NT2/D1 (cell line): ENCODE measurements around the gene TIPIN.
A peak's percentile ranks its signal among the peaks of the same experiment; 100 is the strongest.
"Not testable (repeated sequence)": the region's sequence is repeated elsewhere in the genome, so short reads cannot be mapped to it uniquely, and the experiment has no call there.

Source experiments
- DNase-seq: peaks from one replicate; pipeline ENCODE4 v3.0.0-alpha.2; 2011; ENCODE audit warnings: low read depth, low spot score
- H3K27me3 ChIP-seq: 2 replicates; pipeline ENCODE4 v1.6.0; 2011; ENCODE audit warnings: mild to moderate bottlenecking; ENCODE audit not compliant: insufficient read length, insufficient read depth
- H3K36me3 ChIP-seq: 2 replicates; pipeline ENCODE4 v1.6.1; 2011; ENCODE audit warnings: mild to moderate bottlenecking, low read length, mixed read lengths; ENCODE audit not compliant: insufficient read depth, insufficient read length
- H3K4me1 ChIP-seq: 2 replicates; pipeline ENCODE4 v1.5.1; 2011; ENCODE audit not compliant: insufficient read depth, insufficient read length
- H3K4me3 ChIP-seq: 2 replicates; pipeline ENCODE4 v1.5.1; 2011; ENCODE audit warnings: low read depth; ENCODE audit not compliant: insufficient read length
- H3K9ac ChIP-seq: 2 replicates; pipeline ENCODE4 v1.6.0; 2011; ENCODE audit warnings: low read depth; ENCODE audit not compliant: insufficient read length
- H3K9me3 ChIP-seq: 2 replicates; pipeline ENCODE4 v1.5.1; 2011; ENCODE audit warnings: mild to moderate bottlenecking, low read length; ENCODE audit not compliant: insufficient read depth
- SUZ12 ChIP-seq: IDR thresholded peaks from 2 replicates; pipeline ENCODE4 v1.6.1; 2011; ENCODE audit not compliant: insufficient read length, insufficient read depth; ENCODE audit errors: extremely low read depth
- YY1 ChIP-seq: IDR thresholded peaks from 2 replicates; pipeline ENCODE4 v1.6.1; 2011; ENCODE audit not compliant: insufficient read length, insufficient read depth
- ZNF274 ChIP-seq: IDR thresholded peaks from 2 replicates; pipeline ENCODE4 v1.6.1; 2011; ENCODE audit warnings: mild to moderate bottlenecking, low read depth, low read length

Gene TIPIN

DNA sequence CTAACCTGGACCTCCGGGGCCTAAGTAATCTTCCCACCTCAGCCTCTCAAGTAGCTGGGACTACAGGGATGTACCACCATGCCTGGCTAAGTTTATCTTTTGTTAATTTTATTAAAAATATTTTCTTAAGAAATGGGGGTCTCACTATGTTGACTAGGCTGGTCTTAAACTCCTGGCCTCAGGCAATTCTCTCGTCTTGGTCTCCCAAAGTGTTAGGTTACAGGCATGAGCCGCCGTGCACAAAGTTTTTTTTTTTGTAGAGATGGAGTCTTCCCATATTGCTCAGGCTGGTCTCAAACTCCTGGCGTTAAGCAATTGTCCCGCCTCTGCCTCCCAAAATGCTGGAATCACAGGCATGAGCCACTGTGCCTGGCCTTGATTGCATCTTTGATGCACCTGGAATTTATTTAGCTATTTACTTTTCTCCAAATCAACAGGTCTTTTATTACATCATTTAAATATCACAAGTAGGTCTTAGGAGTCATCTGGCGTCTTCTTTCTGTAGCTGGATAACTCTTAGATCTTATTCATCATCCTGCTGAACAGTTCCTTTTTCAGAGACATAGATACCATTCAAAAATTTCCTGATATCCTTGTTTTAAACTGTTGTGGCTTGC lies 22.4 kb upstream of the TIPIN start:
- DNase-seq: no peak
- no peak overlapping the region for H3K9ac ChIP-seq
- no peaks in the 10 kb centered on the region for H3K36me3 ChIP-seq
- H3K4me3 ChIP-seq: no peak overlapping the region
- peaks cover 5% of the 10 kb centered on the region for H3K9me3 ChIP-seq
- TF ChIP-seq YY1 (no peak), SUZ12 (no peak), ZNF274 (no peak)
- H3K27me3 ChIP-seq: no peaks in the 10 kb centered on the region
- no peaks in the 10 kb centered on the region for H3K4me1 ChIP-seq

DNA sequence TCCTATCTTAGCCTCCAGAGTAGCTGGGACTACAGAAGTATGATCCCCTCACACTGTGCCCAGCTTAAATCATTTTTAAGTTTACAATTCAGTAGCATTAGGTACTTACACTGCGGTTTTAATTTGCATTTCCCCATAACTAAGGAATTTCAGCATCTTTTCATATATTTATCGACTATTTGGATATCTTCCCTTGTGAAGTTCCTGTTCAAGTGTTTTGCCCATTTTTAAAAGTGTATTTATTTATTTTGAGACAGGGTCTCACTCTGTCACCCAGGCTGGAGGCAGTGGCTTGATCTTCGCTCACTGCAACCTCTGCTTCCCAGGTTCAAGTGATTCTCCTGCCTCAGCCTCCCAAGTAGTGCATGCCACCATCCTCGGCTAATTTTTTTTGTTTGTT lies 17.7 kb upstream of the TIPIN start:
- Histone ChIP-seq H3K36me3 (no peaks in the 10 kb centered on the region), H3K9me3 (peaks cover 11% of the 10 kb centered on the region), H3K4me3 (no peak overlapping the region), H3K4me1 (no peaks in the 10 kb centered on the region), H3K9ac (no peak overlapping the region), H3K27me3 (no peaks in the 10 kb centered on the region)
- DNase-seq: no peak
- TF ChIP-seq YY1: no peak

DNA sequence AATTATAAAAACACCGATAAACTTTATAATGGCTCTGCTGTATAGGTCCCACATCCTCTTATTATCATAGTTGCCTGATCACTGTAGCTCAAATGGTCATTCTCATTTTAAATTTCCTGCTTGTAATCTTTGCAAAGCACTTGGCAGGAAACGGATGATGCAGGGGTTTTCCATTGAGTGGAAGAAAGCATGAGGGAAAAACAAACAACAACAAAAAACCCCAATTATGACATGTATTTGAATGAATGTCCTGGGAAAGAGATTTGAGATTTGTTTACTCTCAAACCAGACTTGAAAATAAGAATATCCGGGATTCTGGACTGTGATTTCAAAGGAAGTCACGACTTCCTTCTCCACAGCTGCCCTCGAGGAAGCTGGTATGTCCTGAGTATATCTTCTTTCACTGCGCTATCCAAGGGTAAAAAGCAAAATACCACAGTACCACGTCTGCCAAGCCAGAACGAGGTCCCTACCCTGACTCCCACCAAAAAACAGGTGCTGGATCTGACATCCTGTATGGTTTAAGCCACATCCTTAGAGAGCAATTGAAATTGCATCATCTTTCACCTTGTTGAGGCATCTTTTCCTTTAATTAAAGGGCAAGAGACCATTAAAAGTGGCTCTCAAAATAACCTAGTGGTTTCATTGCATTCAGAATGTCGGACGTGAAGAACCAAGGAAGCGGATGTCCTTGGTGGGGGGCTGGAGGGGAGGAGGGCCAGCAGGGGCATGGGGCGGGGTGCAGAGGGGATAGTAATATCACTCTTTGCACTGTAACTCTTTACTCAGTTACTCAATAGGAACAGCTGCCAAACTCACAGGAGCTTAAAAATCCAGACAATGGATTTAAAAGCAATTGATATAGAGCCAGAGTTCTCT lies 13.5 kb upstream of the TIPIN start:
- Histone ChIP-seq H3K9ac (no peak overlapping the region), H3K4me1 (no peaks in the 10 kb centered on the region), H3K27me3 (no peaks in the 10 kb centered on the region), H3K4me3 (no peak overlapping the region), H3K36me3 (no peaks in the 10 kb centered on the region), H3K9me3 (peaks cover 11% of the 10 kb centered on the region)
- no peak for DNase-seq
- no peak for TF ChIP-seq YY1
- TF ChIP-seq SUZ12: no peak
- TF ChIP-seq ZNF274: no peak

DNA sequence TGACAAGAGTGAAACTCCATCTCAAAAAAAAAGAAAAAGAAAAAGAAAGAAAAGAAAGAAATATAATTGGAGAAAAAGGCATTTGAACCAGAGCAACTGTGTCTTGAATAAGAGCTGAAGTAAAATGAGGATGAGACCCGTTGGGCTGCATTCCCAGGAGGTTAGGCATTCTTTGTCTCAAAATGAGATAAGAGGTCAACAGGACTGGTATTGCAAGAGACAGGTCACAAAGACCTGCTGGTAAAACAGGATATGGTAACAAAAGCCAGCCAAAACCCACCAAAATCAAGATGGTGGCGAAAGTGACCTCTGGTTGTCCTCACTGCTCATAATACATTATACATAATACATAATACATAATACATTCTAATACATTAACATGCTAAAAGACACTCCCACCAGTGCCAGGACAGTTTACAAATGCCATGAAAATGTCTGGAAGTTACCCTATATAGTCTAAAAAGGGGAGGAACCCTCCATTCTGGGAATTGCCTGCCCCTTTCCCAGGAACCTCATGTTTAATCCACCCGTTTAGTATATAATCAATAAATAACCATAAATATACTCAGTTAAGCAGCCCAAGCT lies 8.6 kb upstream of the TIPIN start:
- TF ChIP-seq YY1 (no peak), ZNF274 (no peak), SUZ12 (no peak)
- Histone ChIP-seq H3K9ac (no peak overlapping the region), H3K27me3 (no peaks in the 10 kb centered on the region), H3K9me3 (no peaks in the 10 kb centered on the region), H3K4me1 (peaks cover 2% of the 10 kb centered on the region), H3K36me3 (no peaks in the 10 kb centered on the region), H3K4me3 (no peak overlapping the region)
- no peak for DNase-seq

DNA sequence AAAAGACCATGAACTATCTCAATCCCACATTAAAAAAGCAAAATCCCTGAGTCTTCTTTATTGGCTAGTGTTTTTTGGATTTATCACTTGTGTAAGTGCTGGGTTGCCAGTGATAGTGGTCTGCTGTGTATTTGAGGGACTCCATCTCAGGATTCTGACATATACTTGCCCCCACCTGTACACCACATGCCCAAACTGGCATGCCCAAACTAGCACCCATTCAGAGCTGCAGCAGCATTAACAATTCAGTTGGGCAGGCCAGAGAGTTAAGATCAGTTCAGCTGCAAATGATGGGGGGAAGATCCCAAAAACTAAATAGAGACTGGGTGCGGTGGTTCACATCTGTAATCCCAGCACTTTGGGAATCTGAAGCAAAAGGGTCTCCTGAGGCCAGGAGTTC lies 6.3 kb upstream of the TIPIN start:
- no peak for DNase-seq
- Histone ChIP-seq H3K9me3 (no peaks in the 10 kb centered on the region), H3K9ac (no peak overlapping the region), H3K27me3 (no peaks in the 10 kb centered on the region), H3K4me3 (no peak overlapping the region), H3K4me1 (peaks cover 2% of the 10 kb centered on the region), H3K36me3 (no peaks in the 10 kb centered on the region)
- TF ChIP-seq ZNF274 (no peak), YY1 (no peak), SUZ12 (no peak)

DNA sequence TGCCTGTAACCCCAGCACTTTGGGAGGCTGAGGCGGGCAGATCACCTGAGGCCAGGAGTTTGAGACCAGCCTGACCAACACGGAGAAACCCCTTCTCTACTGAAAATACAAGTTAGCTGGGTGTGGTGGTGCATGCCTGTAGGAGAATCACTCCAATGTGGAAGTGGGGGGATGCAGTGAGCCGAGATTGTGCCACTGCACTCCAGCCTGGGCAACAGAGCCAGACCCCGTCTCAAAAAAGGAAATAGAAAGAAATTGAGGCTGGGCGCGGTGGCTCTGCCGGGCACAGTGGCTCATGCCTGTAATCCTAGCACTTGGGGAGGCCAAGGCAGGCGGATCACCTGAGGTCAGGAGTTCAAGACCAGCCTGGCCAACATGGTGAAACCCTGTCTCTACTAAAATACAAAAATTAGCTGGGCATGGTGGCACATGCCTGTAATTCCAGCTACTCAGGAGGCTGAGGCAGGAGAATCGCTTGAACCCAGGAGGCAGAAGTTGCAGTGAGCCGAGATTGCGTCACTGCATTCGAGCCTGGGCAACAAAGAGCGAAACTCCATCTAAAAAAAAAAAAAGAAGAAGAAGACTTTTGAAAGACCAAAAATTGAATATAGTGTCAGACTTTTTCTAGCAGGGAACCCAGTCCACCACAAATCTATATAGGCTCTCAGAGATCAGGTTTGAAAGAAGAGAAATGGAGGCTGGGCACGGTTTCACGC lies 5.4 kb upstream of the TIPIN start:
- H3K36me3 ChIP-seq, H3K4me3 ChIP-seq, H3K4me1 ChIP-seq, H3K9ac ChIP-seq, DNase-seq, H3K9me3 ChIP-seq, H3K27me3 ChIP-seq: not testable (repeated sequence)

DNA sequence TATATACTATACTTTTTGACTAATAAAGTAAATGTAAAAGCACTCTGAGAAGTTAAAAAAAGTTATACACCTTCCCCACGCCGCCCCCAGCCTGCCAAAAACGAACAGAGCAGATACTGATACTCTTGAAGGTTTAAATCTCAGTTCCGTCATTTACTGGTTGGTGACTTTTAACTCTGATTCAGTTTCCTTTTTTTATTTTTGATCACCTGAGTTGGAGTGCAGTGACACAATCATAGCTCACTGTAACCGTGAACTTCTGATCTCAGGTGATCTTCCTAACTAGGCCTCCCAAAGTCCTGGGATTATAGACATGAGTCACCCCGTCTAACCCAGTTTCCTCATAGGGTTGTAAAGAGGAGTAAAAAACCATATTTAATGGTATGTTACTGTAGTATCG lies 3.3 kb upstream of the TIPIN start:
- TF ChIP-seq YY1 (no peak), ZNF274 (no peak), SUZ12 (no peak)
- H3K4me3 ChIP-seq: no peak overlapping the region
- no peak for DNase-seq
- no peaks in the 10 kb centered on the region for H3K36me3 ChIP-seq
- no peaks in the 10 kb centered on the region for H3K27me3 ChIP-seq
- peak overlapping the region; percentile 42 for H3K9ac ChIP-seq
- H3K9me3 ChIP-seq: no peaks in the 10 kb centered on the region
- peaks cover 2% of the 10 kb centered on the region for H3K4me1 ChIP-seq
